IPS DF 4.7 (cell line): ENCODE measurements around the gene RAB4B.
A peak's percentile ranks its signal among the peaks of the same experiment; 100 is the strongest.
"Not testable (repeated sequence)": the region's sequence is repeated elsewhere in the genome, so short reads cannot be mapped to it uniquely, and the experiment has no call there.

Experiments
- DNase-seq: peaks from one replicate; pipeline ENCODE4 v3.0.0-alpha.2; 2013; ENCODE audit warnings: low spot score; ENCODE audit errors: extremely low read depth

RAB4B gene

GRCh38 chr19:40750874-40751537, 27.0 kb upstream of the RAB4B start, which contains the start of gene SNRPA:
Gene SNRPA, plus strand, starts transcription at chr19:40751203. Its CDS starts 206 bp downstream, at chr19:40751409.
- peak; percentile 94 for DNase-seq

GRCh38 chr19:40752257-40752781, 25.7 kb upstream of the RAB4B start:
- no peak for DNase-seq

- no peak for DNase-seq
Observed at GRCh38 chr19:40754611-40755247, 23.3 kb upstream of the RAB4B start.

GRCh38 chr19:40755248-40755624, 22.8 kb upstream of the RAB4B start:
- DNase-seq = no peak

- DNase-seq = no peak
Observed at GRCh38 chr19:40755791-40756190, 22.3 kb upstream of the RAB4B start.

GRCh38 chr19:40756502-40757110, 21.4 kb upstream of the RAB4B start:
- no peak for DNase-seq

- no peak for DNase-seq
Observed at GRCh38 chr19:40758491-40758890, 19.6 kb upstream of the RAB4B start.

GRCh38 chr19:40759352-40759751, 18.7 kb upstream of the RAB4B start:
- no peak for DNase-seq

- no peak for DNase-seq
Observed at GRCh38 chr19:40762754-40763470, 15.1 kb upstream of the RAB4B start.

GRCh38 chr19:40763526-40763925, 14.5 kb upstream of the RAB4B start:
- no peak for DNase-seq

- no peak for DNase-seq
Observed at GRCh38 chr19:40763963-40764362, 14.1 kb upstream of the RAB4B start.

- DNase-seq = not testable (repeated sequence)
Observed at GRCh38 chr19:40766385-40766784, 11.7 kb upstream of the RAB4B start.

- no peak for DNase-seq
Observed at GRCh38 chr19:40768869-40769268, 9.2 kb upstream of the RAB4B start.

- not testable (repeated sequence) for DNase-seq
Observed at GRCh38 chr19:40771101-40771862, 6.8 kb upstream of the RAB4B start.

- DNase-seq = no peak
Observed at GRCh38 chr19:40774916-40775631, 3.0 kb upstream of the RAB4B start, which contains the start of gene MIA. Gene MIA, plus strand, starts transcription at chr19:40775521. Its CDS starts 22 bp downstream, at chr19:40775543.

- no peak for DNase-seq
Observed at GRCh38 chr19:40775632-40776022, 2.4 kb upstream of the RAB4B start.

GRCh38 chr19:40776364-40776763, 1.7 kb upstream of the RAB4B start:
- no peak for DNase-seq

GRCh38 chr19:40776932-40777644, 959 bp upstream of the RAB4B start:
- DNase-seq = peak; percentile 76

- DNase-seq = no peak
Observed at GRCh38 chr19:40777645-40777936, 456 bp upstream of the RAB4B start.
